Suprapubic skin (tissue), 3 donors: ENCODE results near the gene LRRFIP1.

Experiments
- POLR2AphosphoS5 ChIP-seq, 3 donors: sonication (generic); formaldehyde crosslinking; IDR thresholded peaks; one replicate each; pipeline ENCODE4 v1.6.1; 2017; ENCODE audit warnings: antibody characterized with exemption in 3 of 3
- TF ChIP-seq, protein P1 (sequence below), 2 donors: fragments of 200-600 bp in 1 of 2; fragments of 450-650 bp in 1 of 2; sonication (generic) in 1 of 2; IDR thresholded peaks; one replicate each; pipeline ENCODE4 v1.5.1; 2016 to 2019; ENCODE audit warnings: antibody characterized with exemption in 2 of 2, mild to moderate bottlenecking in 1 of 2, moderate library complexity in 1 of 2

DNA sequence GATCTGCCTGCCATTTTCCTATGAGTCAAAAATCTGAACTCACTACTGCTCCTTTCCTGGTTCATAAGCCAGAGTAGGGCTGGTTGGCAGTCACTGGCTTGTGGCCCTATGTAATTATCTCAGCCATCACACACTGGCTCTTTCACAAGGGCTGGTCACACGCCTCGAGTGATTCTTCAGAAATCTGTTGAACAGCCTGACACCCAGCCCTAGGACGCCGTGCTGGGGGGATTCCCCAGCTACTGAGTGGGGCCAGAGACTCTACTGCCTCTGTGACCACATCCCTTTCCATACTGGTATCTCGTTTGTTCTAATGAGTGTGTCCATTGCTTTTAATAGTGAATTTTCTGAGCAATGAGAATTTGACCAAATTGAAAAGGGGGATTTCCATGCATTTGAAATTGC is 125.4 kb downstream of the LRRFIP1 start:
- TF ChIP-seq, protein P1, sequence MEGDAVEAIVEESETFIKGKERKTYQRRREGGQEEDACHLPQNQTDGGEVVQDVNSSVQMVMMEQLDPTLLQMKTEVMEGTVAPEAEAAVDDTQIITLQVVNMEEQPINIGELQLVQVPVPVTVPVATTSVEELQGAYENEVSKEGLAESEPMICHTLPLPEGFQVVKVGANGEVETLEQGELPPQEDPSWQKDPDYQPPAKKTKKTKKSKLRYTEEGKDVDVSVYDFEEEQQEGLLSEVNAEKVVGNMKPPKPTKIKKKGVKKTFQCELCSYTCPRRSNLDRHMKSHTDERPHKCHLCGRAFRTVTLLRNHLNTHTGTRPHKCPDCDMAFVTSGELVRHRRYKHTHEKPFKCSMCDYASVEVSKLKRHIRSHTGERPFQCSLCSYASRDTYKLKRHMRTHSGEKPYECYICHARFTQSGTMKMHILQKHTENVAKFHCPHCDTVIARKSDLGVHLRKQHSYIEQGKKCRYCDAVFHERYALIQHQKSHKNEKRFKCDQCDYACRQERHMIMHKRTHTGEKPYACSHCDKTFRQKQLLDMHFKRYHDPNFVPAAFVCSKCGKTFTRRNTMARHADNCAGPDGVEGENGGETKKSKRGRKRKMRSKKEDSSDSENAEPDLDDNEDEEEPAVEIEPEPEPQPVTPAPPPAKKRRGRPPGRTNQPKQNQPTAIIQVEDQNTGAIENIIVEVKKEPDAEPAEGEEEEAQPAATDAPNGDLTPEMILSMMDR (IDR thresholded peaks at IDR 0.05) = no peak
- TF ChIP-seq POLR2AphosphoS5 (IDR thresholded peaks at IDR 0.05) = no peak
